ENCODE data around the gene NUP50. TPM values are rescaled to one million over a fixed set of nuclear protein-coding genes. Genes with fewer than 3 reads are reported as not detected.

NUP50 gene
- total RNA-seq, 2 experiments from 2014 or later = 123 to 133 TPM

GRCh38 chr22:45149671-45150070, 14.1 kb upstream of the NUP50 start:
- no peak for TF ChIP-seq CTCF (IDR thresholded peaks at IDR 0.05)
- POLR2A ChIA-PET = interaction anchor here (0.5 kb wide), 1 partner anchor 393 kb away, joined by 3 read pairs; no protein-coding TSS in a partner anchor
- Mint-ChIP-seq H3K36me3 (ENCODE audit: low read depth) (peaks cover 31% of the 10 kb centered on the region), H3K4me1 (ENCODE audit: low read depth) (peaks cover 8% of the 10 kb centered on the region), H3K27me3 (no peaks in the 10 kb centered on the region), H3K27ac (no peak overlapping the region), H3K9me3 (no peaks in the 10 kb centered on the region), H3K4me3 (no peak overlapping the region)
- ATAC-seq (no peak), DNase-seq (no peak)
- intact Hi-C loops (cut with micrococcal nuclease) = no loop called here
- CTCF ChIA-PET = interaction anchor here (1.4 kb wide), 1 partner anchor 48 kb away, joined by 3 read pairs; no protein-coding TSS in a partner anchor

- Mint-ChIP-seq H3K4me1 (ENCODE audit: low read depth) (peaks cover 7% of the 10 kb centered on the region), H3K36me3 (ENCODE audit: low read depth) (peaks cover 31% of the 10 kb centered on the region), H3K4me3 (no peak overlapping the region), H3K27me3 (no peaks in the 10 kb centered on the region), H3K27ac (no peak overlapping the region), H3K9me3 (no peaks in the 10 kb centered on the region)
- DNase-seq = no peak
- intact Hi-C loops (cut with micrococcal nuclease) = no loop called here
- no peak for ATAC-seq
- no peak for TF ChIP-seq CTCF (IDR thresholded peaks at IDR 0.05)
- CTCF ChIA-PET = interaction anchor here (1.4 kb wide), 1 partner anchor 49 kb away, joined by 3 read pairs; no protein-coding TSS in a partner anchor
- POLR2A ChIA-PET = interaction anchor here (0.5 kb wide), 1 partner anchor 394 kb away, joined by 3 read pairs; no protein-coding TSS in a partner anchor
These were observed 13.6 kb upstream of the NUP50 start for GRCh38 chr22:45150139-45150538.

GRCh38 chr22:45151503-45151902, 12.2 kb upstream of the NUP50 start:
- intact Hi-C loops (cut with micrococcal nuclease) = no loop called here
- ATAC-seq = no peak
- no peak for TF ChIP-seq CTCF (IDR thresholded peaks at IDR 0.05)
- Mint-ChIP-seq H3K4me1 (ENCODE audit: low read depth) (peaks cover 7% of the 10 kb centered on the region), H3K27ac (no peak overlapping the region), H3K9me3 (no peaks in the 10 kb centered on the region), H3K27me3 (no peaks in the 10 kb centered on the region), H3K36me3 (ENCODE audit: low read depth) (peaks cover 32% of the 10 kb centered on the region), H3K4me3 (no peak overlapping the region)
- no peak for DNase-seq
- ChIA-PET POLR2A (interaction anchor here (1.1 to 1.6 kb wide), 2 partner anchors 12 to 13 kb away, joined by 5 to 6 read pairs; partner anchors contain the start of gene NUP50), CTCF (no interaction called here)

GRCh38 chr22:45154383-45154782, 9.3 kb upstream of the NUP50 start:
- Mint-ChIP-seq H3K4me1 (ENCODE audit: low read depth) (peaks cover 8% of the 10 kb centered on the region), H3K36me3 (ENCODE audit: low read depth) (peaks cover 41% of the 10 kb centered on the region), H3K4me3 (no peak overlapping the region), H3K27me3 (no peaks in the 10 kb centered on the region), H3K27ac (no peak overlapping the region), H3K9me3 (no peaks in the 10 kb centered on the region)
- no peak for TF ChIP-seq CTCF (IDR thresholded peaks at IDR 0.05)
- CTCF ChIA-PET = no interaction called here
- DNase-seq (no peak), ATAC-seq (no peak)
- intact Hi-C loops (cut with micrococcal nuclease) = no loop called here
- POLR2A ChIA-PET = no interaction called here

GRCh38 chr22:45155050-45155840, 8.5 kb upstream of the NUP50 start:
- TF ChIP-seq CTCF (IDR thresholded peaks at IDR 0.05) = no peak
- H3K4me3 Mint-ChIP-seq = no peak overlapping the region
- H3K4me1 Mint-ChIP-seq (ENCODE audit: low read depth) = peaks cover 16% of the 10 kb centered on the region
- H3K36me3 Mint-ChIP-seq (ENCODE audit: low read depth) = peaks cover 41% of the 10 kb centered on the region
- CTCF ChIA-PET = interaction anchor here (1.2 kb wide), 1 partner anchor 11 kb away, joined by 4 read pairs; no protein-coding TSS in a partner anchor
- no peaks in the 10 kb centered on the region for H3K9me3 Mint-ChIP-seq
- POLR2A ChIA-PET = interaction anchor here (0.6 kb wide), 1 partner anchor 49 kb away, joined by 3 read pairs; no protein-coding TSS in a partner anchor
- intact Hi-C loops (cut with micrococcal nuclease) = no loop called here
- no peak overlapping the region for H3K27ac Mint-ChIP-seq
- no peaks in the 10 kb centered on the region for H3K27me3 Mint-ChIP-seq
- DNase-seq = no peak
- ATAC-seq = no peak
